NCI-H446 (cell line): ENCODE results near the gene SLC29A2.

Experiments used
- DNase-seq, 2 experiments: peaks; one replicate each; lab custom pipeline; 2025; lab: John Stamatoyannopoulos, UW

Gene SLC29A2

DNA sequence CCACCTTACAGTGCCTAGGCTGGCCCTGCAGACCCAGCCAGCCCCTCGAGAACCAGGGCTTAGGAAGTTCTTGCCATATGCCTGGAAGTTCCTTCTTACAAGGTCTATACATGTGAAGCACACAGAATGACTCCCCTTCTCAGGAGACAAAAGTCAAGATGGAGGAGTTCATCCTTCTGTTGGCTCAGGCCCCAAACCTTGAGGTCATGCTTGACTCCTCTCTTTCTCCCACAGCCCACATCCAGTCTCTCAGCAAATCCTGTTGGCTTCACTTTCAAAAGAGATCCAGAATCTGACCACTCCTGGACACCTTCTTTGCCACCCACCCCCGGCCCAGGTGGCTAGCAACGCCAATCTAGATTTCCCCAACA, 53.0 kb downstream of the SLC29A2 start:
- DNase-seq: no peak

DNA sequence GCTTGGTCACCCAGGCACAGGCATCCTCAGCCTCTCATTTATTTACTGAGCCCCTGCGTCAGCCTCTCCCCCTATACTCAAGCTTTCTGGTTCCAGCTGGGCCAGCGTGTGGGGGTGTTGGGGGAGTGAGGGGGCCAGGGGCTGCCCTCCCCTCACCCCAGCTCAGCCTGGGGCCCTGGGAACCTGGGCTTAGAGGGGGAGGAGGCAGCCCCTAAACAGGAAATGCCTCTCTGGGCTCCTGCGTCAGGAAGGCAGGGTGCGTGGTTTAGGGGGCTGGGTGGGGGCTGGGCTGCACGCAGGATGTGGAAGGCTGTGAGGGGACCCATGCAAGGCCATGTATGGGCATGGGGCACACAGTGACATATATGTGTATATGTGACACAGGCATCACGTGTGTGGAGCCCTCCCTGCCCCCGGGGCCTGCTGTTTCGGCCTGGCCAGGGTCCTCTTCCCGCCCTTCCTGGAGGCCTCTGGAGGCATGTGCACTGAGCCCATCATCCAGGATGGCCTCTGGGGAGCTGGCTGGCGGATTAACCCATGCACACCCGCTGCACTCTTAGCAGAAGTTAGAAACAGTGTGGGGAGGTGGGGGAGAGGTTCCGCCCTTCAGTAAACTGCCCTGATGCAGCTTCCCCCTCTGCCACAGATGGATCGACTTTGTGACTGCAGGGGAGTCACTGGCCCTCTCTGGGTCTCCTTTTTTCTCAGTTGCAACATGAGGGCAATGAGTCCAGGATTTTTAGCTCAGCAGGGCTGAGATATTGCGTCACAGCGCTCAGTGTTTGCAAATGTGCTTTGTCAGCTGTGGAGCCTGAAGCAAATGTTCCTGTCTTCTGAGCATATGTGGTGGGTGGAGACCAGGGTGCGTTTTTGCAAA, 53.6 kb downstream of the SLC29A2 start:
- DNase-seq: no peak

DNA sequence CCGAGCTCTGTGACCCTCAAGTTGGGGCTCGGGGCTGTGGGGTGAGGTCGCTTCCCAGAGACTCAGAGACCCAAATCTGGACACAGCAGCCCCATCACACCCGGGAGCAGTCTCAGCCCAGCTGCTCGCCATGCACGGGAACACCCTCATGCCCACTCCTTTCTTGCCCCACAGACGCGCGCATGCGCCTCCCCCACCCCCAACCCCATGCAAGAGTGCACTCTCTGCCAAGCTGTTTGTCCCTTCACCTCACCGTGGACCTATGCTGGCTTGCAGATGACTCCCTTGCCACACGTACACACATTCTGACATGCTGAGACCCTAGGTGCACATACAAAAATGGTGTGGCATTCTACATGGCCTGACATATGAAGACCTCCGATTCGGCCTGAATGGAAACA, 54.2 kb downstream of the SLC29A2 start:
- no peak for DNase-seq

DNA sequence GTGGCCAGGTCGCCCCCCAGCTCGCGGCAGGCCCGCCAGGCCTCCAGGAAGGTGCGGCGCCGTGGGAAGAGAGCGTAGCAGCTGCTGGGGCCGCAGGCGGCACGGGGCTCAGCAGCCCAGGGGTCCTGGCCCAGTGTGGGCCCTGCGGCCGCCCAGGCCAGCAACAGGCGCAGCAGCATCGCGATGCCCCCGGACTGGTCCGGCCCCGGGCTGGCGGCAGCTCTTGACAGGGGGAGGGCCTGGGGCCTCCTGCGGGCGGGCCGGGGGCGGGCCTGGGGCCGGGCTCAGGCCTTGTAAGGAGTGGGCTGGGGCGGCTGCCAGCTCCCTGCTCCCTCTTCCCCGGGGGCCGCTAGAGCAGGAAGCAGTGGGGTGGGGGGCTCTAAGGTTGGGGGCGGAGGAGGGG, 54.7 kb downstream of the SLC29A2 start, which contains the start of gene CD248:
CD248 (minus strand) TSS at position 196 of the 403 bp plus-strand sequence; CDS start at position 179, 17 bp downstream.
- DNase-seq: no peak

DNA sequence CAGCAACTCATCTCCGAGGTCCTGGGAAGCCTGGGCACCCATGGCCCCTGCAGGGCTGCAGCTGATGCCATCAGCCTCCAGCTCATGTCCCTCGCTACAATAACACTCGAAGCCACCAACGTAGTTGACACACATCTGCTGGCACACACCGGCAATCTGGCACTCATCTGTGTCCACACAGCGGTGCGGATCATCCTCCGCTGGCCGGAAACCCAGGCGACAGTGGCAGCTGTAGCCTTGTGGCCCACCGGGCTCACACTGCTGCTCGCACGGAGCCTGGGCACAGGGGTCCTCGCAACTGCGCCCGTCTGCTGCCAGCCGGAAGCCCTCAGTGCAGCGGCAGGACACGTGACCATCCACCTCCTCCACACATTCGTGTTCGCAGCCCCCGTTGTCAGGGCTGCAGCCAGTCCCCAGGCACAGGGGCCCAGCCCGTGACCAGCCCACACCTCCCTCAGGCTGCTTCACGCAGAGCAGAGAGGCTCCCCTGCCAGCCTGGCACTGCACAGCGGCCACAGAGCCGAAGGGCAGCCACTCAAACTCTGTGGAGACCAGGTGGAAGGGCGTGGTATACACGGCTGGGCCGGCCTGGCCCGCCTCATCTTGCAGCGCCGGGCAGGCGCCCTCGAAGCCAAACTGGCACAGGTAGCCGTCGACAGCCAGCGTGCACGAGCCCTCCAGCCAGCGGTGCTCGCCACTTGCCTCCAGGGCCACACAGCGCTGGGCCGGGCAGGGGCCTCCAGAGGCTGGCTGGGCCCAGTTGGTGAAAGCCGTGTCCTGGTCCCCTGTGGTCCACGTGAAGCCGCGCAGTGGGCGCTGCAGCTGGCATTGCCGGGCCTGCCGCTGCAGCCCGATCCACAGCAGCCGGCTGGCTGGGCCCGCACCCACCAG, 55.4 kb downstream of the SLC29A2 start:
- no peak for DNase-seq

DNA sequence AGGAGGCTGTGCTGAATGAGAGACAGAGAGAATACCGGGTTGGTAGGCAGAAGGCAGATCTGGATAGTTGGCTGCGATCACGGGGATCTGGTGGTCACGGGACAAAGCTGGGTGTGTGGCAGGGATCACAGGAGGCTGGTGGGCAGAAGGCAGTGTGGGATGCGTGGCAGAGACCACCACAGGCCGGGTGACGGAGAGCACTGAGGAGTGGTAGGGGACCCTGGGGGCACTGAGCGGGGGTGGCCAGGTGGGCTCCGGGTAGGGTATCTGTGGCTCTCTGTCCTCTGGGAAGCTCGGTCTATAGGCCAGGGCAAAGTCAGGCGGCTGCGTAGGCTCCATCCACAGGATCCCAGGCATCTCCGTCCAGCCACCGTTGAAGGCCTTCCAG, 56.1 kb downstream of the SLC29A2 start:
- DNase-seq: no peak

DNA sequence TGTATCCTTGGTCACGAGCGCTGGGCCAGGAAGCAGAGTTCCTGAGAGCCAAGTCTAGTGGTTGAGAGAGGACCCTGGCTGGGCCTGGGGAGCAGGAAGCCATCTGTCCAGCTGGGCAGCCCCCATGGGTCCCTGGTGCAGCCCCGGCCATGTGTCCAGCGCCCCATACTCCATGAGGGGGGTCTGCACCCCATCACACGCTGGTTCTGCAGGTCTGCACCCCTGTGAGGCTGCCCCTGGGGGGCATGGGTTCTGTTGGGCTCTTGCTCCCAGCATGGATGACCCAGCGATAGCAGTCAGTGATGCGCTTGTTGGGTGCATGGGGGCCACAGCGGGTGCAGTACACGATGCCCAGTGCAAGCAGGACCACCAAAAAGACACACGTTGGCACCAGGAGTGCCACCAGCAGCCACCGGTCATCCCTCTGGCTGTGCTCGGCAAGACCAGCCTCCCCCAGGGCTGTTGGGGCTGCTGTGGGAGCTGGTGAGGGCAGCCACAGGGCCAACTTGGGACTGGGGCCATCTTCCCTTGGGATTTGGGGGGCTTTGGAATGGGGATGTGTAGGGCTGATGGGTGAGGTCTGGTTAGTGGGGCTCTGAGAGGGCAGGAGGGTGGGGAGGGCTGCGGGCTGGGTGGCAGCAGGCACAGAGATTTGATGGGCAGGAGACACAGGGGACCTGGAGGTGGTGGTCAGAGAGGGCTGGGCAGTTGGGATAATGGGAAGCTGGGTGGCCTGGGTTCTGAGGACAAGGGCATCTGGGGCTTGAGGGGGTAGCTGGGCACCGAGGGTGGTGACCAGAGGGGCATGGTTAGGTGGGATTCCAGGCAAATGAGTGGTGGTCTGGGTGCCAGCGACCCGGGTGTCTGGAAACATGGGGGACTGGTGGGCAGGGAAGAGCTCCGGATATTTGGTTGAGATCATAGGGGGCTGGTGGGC, 56.7 kb downstream of the SLC29A2 start:
- no peak for DNase-seq

DNA sequence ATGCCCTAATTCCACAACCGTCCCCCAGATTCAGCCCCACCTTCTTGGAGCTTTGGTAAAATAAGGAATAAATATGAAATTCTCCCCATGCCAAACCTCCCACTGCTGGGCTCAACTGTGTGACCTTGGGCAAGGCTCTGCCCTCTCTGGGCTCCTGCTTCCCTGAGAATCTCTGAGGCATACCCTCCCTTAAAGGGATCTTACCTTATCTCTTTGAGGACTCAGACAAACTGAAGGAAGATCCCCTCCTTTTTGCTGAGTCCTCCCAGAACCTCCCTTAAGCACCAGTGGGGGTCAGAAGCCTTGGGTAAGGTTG, 57.4 kb downstream of the SLC29A2 start:
- no peak for DNase-seq

DNA sequence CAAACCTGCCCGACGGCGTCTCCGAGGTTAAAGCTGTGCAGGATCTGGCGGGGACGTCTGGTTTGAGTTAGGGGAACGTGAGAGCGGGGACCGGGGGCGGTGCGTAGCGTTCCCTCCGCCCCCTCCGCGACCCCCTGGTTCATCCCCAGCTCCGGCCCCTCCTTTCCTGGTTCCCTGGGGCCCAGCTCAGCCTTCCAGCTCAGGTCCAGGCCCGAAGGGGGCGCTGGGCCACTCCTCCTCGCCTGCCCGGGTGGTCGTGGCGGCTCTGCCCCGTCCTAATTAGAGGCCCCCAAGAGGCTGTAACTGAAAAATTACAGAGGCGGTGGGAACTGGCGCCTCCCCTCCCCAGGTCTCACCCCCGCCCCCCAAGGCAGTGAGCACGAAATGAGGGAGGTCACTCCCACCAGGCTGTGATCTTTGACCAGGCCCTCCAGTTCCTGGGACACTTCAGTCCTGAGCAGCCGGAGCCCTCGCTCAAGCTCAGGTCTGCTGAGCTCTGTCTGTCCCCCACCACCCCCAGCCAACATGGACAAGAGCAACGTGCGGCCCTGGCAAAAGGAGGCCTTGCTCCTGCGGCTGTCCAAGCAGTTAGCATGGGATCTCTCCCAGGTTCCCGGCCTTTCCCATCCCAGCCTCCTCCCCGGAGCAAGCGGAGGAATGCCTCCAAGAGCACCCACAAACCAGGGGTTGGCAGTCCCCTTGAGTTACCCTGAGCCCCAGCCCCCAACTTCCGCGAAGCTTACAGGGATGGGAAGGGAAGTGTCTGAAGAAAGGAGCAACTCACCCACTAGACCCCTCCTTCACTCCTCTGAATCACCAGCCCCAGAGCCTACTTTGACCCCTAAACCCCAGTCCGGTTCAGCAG, 58.0 kb downstream of the SLC29A2 start:
- DNase-seq: no peak

DNA sequence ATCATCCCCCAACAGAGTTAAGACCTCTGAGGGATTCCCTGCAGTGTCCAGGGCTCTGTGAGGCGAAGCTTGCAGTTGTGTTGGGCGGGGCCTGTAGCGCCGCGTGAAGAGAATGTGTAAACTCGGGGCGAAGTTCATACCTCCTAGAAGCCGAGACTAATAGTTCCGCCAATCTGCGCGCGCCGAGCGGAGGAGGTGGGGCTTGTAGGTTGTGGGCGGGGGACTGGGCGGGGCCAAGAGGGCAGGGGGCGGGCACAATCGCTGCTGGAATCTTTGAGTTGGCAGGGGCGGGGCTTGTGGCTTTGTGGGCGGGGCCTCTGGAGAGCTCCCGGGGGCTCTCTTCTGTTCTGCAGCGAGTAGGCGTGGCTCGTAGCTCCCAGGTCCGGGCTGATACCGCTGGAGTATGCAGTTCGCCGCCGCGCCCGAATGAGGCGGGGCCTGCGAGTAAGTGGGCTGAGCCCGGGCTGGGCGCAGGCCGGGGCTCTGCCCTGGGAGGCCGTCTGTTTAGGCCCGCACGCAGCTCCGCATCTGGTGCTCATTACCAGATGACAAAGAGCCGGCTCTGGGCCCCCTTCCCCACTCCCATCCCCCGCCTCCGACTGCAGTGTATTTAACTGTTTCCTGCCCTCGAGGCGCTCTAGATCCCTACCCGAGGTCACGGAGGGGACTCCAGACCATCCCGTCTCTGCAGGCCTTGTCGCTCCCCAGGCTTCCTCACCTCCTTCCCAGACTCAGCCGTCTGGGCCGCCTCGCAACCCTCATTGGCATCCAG, 58.8 kb downstream of the SLC29A2 start:
- DNase-seq: peak; percentile 95 to 98
